Measurements from ENCODE around the gene PIK3CA.
A peak's percentile ranks its signal among the peaks of the same experiment; 100 is the strongest.
"Not testable (repeated sequence)": the region's sequence is repeated elsewhere in the genome, so short reads cannot be mapped to it uniquely, and the experiment has no call there.

PIK3CA gene

GRCh38 chr3:179147873-179148615 is at the start of gene PIK3CA:
Gene PIK3CA (plus strand): TSS chr3:179148357. CDS start chr3:179198826, 50,469 bp downstream.
- peak; percentile 98 for DNase-seq (ENCODE audit: low read depth)

- no peak for DNase-seq (ENCODE audit: low read depth)
Measured at GRCh38 chr3:179098388-179099077, 49.6 kb upstream of the PIK3CA start.

DNA sequence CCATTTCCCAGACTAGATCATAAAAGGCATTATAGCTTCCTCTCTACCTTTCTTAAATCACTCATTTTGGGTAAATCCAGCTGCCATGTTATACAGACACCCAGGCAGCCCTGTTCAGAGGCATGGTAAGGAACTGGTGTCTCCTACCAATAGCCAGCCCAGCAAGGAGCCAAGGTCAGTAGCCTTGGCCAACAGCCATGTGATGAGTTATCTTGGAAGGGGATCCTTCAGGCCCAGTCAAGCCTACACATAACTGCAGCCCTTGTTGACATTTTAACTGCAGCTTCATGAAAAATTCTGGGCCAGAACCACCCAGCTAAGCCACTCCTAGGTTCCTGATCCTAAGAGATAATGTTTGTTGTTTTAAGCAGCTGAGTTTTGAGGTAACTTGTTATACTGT is 47.5 kb upstream of the PIK3CA start:
- DNase-seq (ENCODE audit: low read depth): no peak

DNA sequence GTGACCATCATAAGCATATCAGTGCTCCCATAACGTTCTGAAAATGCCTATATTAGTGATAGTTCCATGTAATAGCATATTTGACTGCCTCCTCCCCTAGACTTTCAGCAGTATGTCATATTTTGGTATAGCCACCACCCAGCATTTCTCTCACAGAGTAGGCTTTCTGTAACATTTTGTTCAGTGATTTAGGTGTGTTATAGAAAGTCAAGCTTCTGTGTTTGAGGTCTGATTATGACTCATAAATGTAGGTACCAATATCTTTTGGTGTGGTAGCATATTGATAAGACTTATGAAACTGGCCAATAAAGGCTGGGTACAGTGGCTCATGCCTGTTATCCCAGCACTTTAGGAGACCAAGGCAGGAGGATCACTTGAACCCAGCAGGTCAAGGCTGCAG is 42.3 kb upstream of the PIK3CA start:
- DNase-seq (ENCODE audit: low read depth): no peak

DNA sequence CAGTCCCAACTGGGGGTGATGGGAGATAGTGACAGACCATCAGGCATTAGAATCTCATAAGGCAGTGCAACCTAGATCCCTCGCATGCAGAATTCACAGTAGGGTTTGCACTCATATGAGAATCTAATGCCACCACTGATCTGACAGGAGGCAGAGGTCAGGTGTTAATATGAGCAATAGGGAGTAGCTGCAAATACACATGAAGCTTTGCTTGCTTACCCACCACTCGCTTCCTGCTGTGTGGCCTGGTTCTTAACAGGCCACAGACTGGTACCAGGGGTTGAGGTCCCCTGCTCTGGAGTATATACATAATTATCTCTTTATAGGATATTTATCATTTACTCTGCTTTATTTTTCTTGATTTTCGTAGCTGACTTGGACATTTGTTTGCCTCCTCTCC is 40.5 kb upstream of the PIK3CA start:
- no peak for DNase-seq (ENCODE audit: low read depth)

GRCh38 chr3:179108086-179108485 is 40.1 kb upstream of the PIK3CA start:
- DNase-seq (ENCODE audit: low read depth): no peak

DNA sequence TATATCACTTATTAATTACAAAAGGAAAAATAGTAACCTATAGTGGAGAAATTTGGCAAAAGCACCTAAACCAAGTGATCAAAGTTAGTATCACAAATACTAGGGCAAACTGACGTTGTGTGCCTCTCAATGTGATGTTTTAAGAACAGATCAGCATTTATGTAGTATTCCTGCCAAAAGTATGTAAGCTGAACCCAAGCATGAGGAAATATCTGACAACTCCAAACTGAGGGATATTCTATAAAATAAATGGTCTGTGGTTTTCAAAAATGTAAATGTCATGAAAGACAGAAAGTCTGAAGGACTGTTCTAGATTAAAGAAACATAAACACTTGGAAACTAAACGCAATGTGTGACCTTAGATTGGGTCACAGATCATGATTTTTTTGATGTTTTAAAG is 34.3 kb upstream of the PIK3CA start:
- DNase-seq (ENCODE audit: low read depth): peak; percentile 44

GRCh38 chr3:179115444-179115843 is 32.7 kb upstream of the PIK3CA start:
- DNase-seq (ENCODE audit: low read depth): not testable (repeated sequence)

- no peak for DNase-seq (ENCODE audit: low read depth)
Measured at GRCh38 chr3:179116816-179117215, 31.3 kb upstream of the PIK3CA start.

DNA sequence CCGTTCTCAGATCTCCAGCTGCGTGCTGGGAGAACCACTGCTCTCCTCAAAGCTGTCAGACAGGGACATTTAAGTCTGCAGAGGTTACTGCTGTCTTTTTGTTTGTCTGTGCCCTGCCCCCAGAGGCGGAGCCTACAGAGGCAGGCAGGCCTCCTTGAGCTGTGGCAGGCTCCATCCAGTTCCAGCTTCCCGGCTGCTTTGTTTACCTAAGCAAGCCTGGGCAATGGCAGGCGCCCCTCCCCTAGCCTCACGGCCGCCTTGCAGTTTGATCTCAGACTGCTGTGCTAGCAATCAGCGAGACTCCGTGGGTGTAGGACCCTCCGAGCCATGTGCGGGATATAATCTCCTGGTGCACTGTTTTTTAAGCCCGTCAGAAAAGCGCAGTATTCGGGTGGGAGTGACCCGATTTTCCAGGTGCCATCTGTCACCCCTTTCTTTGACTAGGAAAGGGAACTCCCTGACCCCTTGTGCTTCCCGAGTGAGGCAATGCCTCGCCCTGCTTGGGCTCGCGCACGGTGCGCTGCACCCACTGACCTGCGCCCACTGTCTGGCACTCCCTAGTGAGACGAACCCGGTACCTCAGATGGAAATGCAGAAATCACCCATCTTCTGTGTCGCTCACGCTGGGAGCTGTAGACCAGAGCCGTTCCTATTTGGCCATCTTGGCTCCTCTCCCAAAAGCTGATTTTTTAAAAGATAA is 15.8 kb upstream of the PIK3CA start:
- not testable (repeated sequence) for DNase-seq (ENCODE audit: low read depth)

GRCh38 chr3:179133575-179133974 is 14.6 kb upstream of the PIK3CA start:
- no peak for DNase-seq (ENCODE audit: low read depth)

GRCh38 chr3:179136195-179136594 is 12.0 kb upstream of the PIK3CA start:
- DNase-seq (ENCODE audit: low read depth): no peak

- no peak for DNase-seq (ENCODE audit: low read depth)
Measured at GRCh38 chr3:179141890-179142289, 6.3 kb upstream of the PIK3CA start.

DNA sequence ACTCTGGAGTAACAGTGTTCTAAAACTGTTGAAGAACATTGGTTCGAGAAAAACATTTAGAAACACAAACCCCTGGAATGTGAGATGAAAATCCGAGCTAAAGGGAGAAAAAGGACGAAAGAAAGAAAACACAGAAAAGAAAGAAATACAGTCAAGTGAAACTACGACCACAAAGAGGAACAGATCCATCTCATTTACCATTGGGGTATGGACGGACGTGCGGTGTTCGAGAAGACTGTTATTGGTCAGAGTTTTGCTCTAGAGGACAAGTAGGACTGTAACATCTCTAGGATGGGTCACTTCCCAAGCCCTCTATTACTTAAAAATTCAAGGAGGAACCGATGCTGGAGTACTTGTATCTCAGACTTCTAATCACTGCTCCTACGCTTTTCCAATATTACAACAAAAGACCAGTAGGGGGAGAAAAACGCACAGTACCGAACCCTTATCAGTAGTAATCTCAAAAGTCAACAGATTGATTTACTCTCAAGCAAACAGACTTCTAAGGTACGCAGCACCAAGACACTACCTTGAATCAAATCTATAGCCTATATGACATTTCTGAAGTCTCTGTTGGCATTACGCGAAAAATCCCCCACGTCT is 1.1 kb upstream of the PIK3CA start:
- peak; percentile 57 for DNase-seq (ENCODE audit: low read depth)

DNA sequence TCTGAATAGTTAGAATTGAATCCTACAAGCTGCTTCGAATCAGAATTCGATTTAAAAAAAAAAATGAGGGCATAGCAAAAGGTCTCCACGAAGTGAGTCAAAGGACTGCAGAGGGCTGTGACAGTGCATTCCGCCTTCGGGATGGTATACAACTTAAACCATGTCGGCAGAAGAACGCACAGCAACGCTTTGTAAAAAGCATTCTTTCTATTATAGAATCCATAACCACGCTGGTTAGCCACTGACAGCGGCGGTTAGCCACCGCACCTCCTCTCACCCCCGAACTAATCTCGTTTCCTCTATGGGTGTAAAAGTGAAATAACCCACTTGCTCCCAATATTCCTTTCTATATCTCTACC is 664 bp upstream of the PIK3CA start:
- no peak for DNase-seq (ENCODE audit: low read depth)

DNA sequence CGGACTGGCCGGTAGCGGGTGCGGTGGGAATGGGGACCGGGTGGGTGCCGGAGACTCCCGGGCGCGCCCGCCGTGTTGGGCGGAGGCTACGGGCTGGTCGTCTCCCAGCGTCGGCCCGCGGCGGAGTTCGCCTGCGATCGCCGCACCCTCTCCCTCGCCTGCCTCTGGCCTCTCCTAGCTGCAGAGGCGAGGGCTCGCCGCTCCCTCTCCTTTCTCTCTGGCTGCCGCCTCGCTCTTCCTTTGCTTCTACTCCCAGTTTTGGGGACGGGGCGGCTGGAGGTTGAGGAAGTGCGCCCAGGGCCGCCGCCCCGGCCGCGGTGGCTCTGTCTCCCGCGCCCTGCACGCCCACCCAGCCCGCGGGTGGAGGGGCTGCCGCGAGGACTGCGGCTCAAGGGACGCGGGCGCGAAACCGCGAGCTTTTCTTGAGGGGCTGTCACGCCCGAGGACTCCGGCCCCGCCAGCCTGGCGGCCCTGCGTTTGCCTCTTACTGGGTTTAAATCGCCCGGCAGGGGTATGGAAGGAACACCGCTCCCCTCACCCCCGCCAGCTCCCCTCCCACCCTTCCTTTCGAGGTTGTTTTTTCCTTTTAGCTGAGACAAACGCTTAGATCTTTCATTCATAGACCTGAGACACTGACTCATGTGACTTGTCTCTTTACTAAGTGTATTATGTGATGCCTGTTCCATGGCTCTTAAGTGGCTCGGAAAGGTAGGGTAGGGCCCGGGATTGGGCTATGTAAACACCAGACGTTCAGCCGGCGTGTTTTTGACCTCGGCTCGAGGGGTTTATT is 654 bp downstream of the PIK3CA start:
- no peak for DNase-seq (ENCODE audit: low read depth)

DNA sequence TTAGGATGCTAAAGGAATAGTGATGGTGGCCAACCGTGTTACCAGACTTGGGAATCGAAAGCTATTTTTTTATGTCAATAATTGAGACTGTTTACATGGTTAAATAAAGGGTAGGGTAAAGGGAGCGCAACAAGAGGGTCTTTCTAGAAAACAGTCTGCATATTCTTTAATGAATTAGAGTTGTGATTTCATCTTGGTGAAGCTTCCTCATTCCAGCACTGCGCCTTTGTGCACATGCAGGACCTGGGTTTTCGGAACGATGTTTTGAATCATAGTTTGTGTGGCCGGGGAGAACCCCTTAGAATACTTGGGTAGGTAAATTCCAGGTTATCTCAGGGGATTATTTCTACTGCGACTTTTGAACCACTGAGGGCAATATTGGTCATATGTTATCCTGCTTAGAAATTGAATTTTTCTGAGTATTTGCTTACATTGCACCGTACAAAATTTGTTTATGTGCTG is 1.3 kb downstream of the PIK3CA start:
- no peak for DNase-seq (ENCODE audit: low read depth)

GRCh38 chr3:179149951-179150350 is 1.8 kb downstream of the PIK3CA start:
- no peak for DNase-seq (ENCODE audit: low read depth)

DNA sequence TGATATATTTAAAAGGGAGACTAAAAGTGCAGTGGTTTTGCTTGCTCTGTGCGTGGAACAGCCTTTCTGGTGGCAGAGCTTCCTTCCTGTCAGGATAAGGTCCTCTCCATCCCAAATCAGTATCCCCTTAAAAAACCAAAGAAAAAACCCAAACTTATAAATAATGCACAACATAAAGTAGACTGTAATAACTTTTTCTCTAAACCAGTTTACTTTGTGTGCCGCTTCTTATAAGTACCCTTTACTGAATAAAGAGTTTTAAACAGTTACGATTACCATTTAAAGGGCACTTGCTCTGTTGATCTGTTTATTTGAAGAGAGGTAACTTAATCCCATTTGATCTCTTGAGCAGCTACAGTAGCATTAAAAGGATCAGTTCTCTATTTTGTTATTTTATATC is 2.5 kb downstream of the PIK3CA start:
- no peak for DNase-seq (ENCODE audit: low read depth)

GRCh38 chr3:179151474-179151873 is 3.3 kb downstream of the PIK3CA start:
- no peak for DNase-seq (ENCODE audit: low read depth)

DNA sequence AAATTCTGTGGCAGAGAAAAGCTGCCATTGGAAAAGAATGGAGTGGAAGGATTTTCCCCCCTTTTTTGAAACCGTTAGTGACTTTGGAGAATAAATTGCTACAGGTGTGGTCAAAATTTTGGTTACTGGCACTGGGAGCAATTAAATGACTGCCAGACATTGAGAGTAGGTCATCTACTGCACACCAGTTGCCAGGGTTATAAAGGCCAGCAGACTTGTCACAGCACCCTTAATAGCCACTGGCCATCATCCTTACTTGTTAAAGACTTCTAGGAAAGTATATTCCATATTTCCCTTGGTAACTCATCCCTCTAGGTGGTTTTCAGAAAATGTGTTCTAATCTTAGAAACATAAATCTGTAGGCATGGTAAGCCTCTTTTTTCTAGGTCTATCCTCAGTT is 8.0 kb downstream of the PIK3CA start:
- no peak for DNase-seq (ENCODE audit: low read depth)

DNA sequence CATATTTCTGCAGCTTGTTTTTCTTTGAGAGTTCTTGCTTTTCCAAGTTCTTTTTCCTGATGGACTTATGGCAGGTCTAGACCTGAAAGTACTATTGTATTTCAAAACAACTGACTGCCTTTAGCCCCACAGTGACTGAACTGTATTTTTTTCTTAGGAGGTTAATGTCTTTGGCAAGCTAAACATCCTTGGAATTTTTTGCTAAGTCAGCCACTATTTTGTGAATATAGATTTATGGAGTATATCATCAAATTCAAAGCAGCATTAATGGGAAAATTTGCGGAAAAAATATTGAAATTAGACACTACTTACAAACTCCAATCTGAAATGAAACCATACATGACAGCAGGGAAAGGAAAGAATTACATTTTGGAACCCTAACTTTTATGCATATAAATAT is 8.6 kb downstream of the PIK3CA start:
- no peak for DNase-seq (ENCODE audit: low read depth)

All from fibroblast of the conjunctiva (primary cell).